Endothelial cell of umbilical vein (primary cell): Measurements from ENCODE around the gene KCNJ15. TPM values are rescaled to one million over a fixed set of nuclear protein-coding genes. Genes with fewer than 3 reads are reported as not detected.

Source experiments
- BruUV-seq: library from RNA; stranded (reverse); fragments of 400-500 nt; replicated peaks from 2 replicates; lab custom pipeline; 2021; lab: Mats Ljungman, UMichigan
- CTCF ChIA-PET: fragments of 300-600, 350-600 bp; sonication (Branson Sonifier 250); formaldehyde crosslinking; loops from one replicate; lab custom pipeline; 2021; ENCODE audit warnings: antibody characterized with exemption, inconsistent platforms; lab: Charles Lee
- POLR2A ChIA-PET: fragments of 300-600, 350-600 bp; sonication (Branson Sonifier 250); formaldehyde crosslinking; loops from one replicate; lab custom pipeline; 2021; ENCODE audit warnings: antibody characterized with exemption, inconsistent platforms; lab: Charles Lee
- DNase-seq: peaks from one replicate; pipeline ENCODE4 v3.0.0-alpha.2; 2011; ENCODE audit warnings: low read depth, low spot score
- FAIRE-seq: peaks from 2 replicates; lab custom pipeline; 2011; peaks lifted over from hg19 to GRCh38; lab: Jason Lieb, UNC
- H2AFZ ChIP-seq: 2 replicates; pipeline ENCODE4 v1.6.0; 2012; ENCODE audit warnings: low read depth, low read length, control low read depth, inconsistent platforms
- H3K27ac ChIP-seq: 2 replicates; pipeline ENCODE4 v1.5.1; 2011; ENCODE audit warnings: low read depth, mild to moderate bottlenecking, control low read depth, low read length, moderate library complexity; ENCODE audit not compliant: insufficient read depth
- H3K27me3 ChIP-seq, 2 experiments: 2 replicates each; pipeline versions ENCODE4 v1.6.0 to v1.6.1; 2011; ENCODE audit warnings: low read length in 2 of 2, mixed read lengths in 1 of 2; ENCODE audit not compliant: control insufficient read depth in 2 of 2, insufficient read depth in 2 of 2
- H3K36me3 ChIP-seq, 2 experiments: 2 replicates in 1 of 2; 3 replicates in 1 of 2; pipeline ENCODE4 v1.5.1; 2011; ENCODE audit warnings: low read length in 2 of 2, mild to moderate bottlenecking in 1 of 2, moderate library complexity in 1 of 2; ENCODE audit not compliant: control insufficient read depth in 2 of 2, insufficient read depth in 2 of 2; ENCODE audit errors: extremely low read depth in 1 of 2
- H3K4me1 ChIP-seq: 3 replicates; pipeline ENCODE4 v1.5.1; 2011; ENCODE audit warnings: mild to moderate bottlenecking, low read length; ENCODE audit not compliant: control insufficient read depth, insufficient read depth; ENCODE audit errors: extremely low read depth
- H3K4me2 ChIP-seq: 2 replicates; pipeline ENCODE4 v1.6.1; 2011; ENCODE audit warnings: low read length, control low read depth, mixed read lengths; ENCODE audit not compliant: insufficient read depth
- H3K4me3 ChIP-seq, 3 experiments: fragments of 200-600 bp in 1 of 3; sonication (generic), shearing (Covaris generic) in 1 of 3; replicated peaks in 1 of 3; 2 replicates each; pipeline ENCODE4 v1.5.1; 2011 to 2016; ENCODE audit warnings: control low read depth in 3 of 3, low read length in 3 of 3, mild to moderate bottlenecking in 2 of 3, inconsistent platforms in 1 of 3, low read depth in 1 of 3, moderate library complexity in 1 of 3; ENCODE audit not compliant: insufficient read depth in 1 of 3
- H3K79me2 ChIP-seq: 2 replicates; pipeline ENCODE4 v1.6.0; 2012; ENCODE audit warnings: low read length, inconsistent platforms; ENCODE audit not compliant: control insufficient read depth, insufficient read depth
- H3K9ac ChIP-seq: replicated peaks from 2 replicates; pipeline ENCODE3; 2011; ENCODE audit warnings: low read length, control low read depth; ENCODE audit not compliant: insufficient read depth; ENCODE audit errors: extremely low read depth
- H3K9me1 ChIP-seq: replicated peaks from 3 replicates; pipeline ENCODE4 v1.6.0; 2011; ENCODE audit warnings: mild to moderate bottlenecking, low read length; ENCODE audit not compliant: control insufficient read depth, insufficient read depth; ENCODE audit errors: extremely low read depth
- H3K9me3 ChIP-seq: replicated peaks from 2 replicates; pipeline ENCODE4 v1.5.1; 2012; ENCODE audit warnings: low read length, inconsistent platforms; ENCODE audit not compliant: control insufficient read depth, insufficient read depth
- H4K20me1 ChIP-seq: replicated peaks from 2 replicates; pipeline ENCODE3; 2011; ENCODE audit warnings: mild to moderate bottlenecking, low read length; ENCODE audit not compliant: control insufficient read depth, insufficient read depth; ENCODE audit errors: extremely low read depth
- CTCF ChIP-seq, 2 donors: IDR thresholded peaks; 1 replicate in 1 of 2; 2 replicates in 1 of 2; pipeline ENCODE4 v1.5.1; 2011; ENCODE audit warnings: low read length in 2 of 2, mild to moderate bottlenecking in 2 of 2, moderate library complexity in 2 of 2, control low read depth in 1 of 2, inconsistent platforms in 1 of 2, low read depth in 1 of 2; ENCODE audit not compliant: insufficient read depth in 1 of 2; ENCODE audit errors: extremely low read depth in 1 of 2
- FOS ChIP-seq: IDR thresholded peaks from 2 replicates; pipeline ENCODE4 v1.6.1; 2011; ENCODE audit warnings: mild to moderate bottlenecking, low read length, moderate library complexity, borderline replicate concordance; ENCODE audit not compliant: insufficient read depth
- GATA2 ChIP-seq: IDR thresholded peaks from 2 replicates; pipeline ENCODE4 v1.7.0; 2011; ENCODE audit warnings: low read depth, mild to moderate bottlenecking, moderate library complexity, mixed read lengths, low read length; ENCODE audit not compliant: insufficient read length, insufficient read depth
- JUN ChIP-seq: IDR thresholded peaks from 2 replicates; pipeline ENCODE4 v1.6.1; 2011; ENCODE audit warnings: borderline replicate concordance, low read depth; ENCODE audit not compliant: insufficient read length, insufficient read depth
- MAX ChIP-seq: IDR thresholded peaks from 2 replicates; pipeline ENCODE4 v1.6.1; 2011; ENCODE audit not compliant: insufficient read depth, insufficient read length
- MYC ChIP-seq: IDR thresholded peaks from one replicate; pipeline ENCODE4 v1.6.1; 2011; ENCODE audit warnings: mild to moderate bottlenecking, low read depth, low read length
- POLR2A ChIP-seq: IDR thresholded peaks from 2 replicates; pipeline ENCODE4 v1.6.1; 2012; ENCODE audit warnings: low read depth, mild to moderate bottlenecking, control low read depth, low read length
- dilution Hi-C: fragments of 300-500 bp; cut with MboI; formaldehyde crosslinking; loops from one replicate; pipeline ENCODE4 v1.15.0; 2019; ENCODE audit warnings: low sequenced_read_pairs; ENCODE audit not compliant: extremely low pct_ligation_motif_present
- intact Hi-C: fragments of 100-400 bp; cut with micrococcal nuclease; formaldehyde crosslinking; loops from one replicate; pipeline ENCODE4 v1.10.0; 2022
- polyA plus RNA-seq, 4 experiments: library from polyadenylated mRNA; depleted of rRNA in 3 of 4; stranded (reverse) in 3 of 4; unstranded in 1 of 4; fragments of >200 nt; gene quantifications; 2 replicates each; pipeline versions ENCODE4 v1.2.1 to v1.2.3, GENCODE V29; 2011 to 2012; ENCODE audit warnings: missing spikeins in 1 of 4
- total RNA-seq: library from RNA; stranded (reverse); gene quantifications from 2 replicates; pipeline ENCODE4 v1.2.3, GENCODE V29; 2021

The KCNJ15 gene
- total and polyA plus RNA-seq, 2 donors (not counting 3 experiments of a cell fraction or from before 2014, with no cell fraction given), result 1.4 to 1.5 TPM

DNA sequence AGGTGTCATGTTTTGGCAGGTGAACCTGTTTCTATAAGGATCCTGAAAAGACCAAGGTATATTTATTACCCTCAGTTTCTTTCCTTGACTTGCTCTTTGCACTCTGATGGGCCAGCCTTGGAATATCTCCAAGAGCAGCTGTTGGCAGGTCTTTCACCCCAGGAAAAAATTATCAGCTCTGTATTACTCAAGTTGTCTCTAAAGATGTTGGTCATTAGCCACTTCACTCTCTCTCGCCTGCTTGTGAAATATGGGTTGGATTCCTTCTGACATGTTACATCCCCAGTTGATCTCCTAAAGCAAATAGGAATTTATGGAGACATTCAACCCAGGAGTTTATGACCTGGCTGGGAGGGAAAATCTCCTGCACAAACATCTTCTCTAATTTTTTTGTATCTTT lies 85.9 kb downstream of the KCNJ15 start:
- POLR2A ChIA-PET, result no interaction called here
- intact Hi-C loops, result no loop called here
- no peak for DNase-seq

More for the DNA sequence above, 85.9 kb downstream of the KCNJ15 start:
- Histone ChIP-seq H3K79me2 (no peaks in the 10 kb centered on the region), H3K4me2 (no peak overlapping the region), H3K27me3 (no peaks in the 10 kb centered on the region), H2AFZ (no peak overlapping the region), H3K9me1 (no peaks in the 10 kb centered on the region), H3K27ac (no peak overlapping the region), H3K36me3 (no peaks in the 10 kb centered on the region), H3K9ac (no peak overlapping the region), H4K20me1 (no peaks in the 10 kb centered on the region), H3K4me3 (no peak overlapping the region), H3K9me3 (no peaks in the 10 kb centered on the region), H3K4me1 (peaks cover 15% of the 10 kb centered on the region)
- dilution Hi-C loops, result no loop called here
- no TSS peak for BruUV-seq
- no peak for TF ChIP-seq GATA2
- no peak for TF ChIP-seq POLR2A
- TF ChIP-seq CTCF (IDR thresholded peaks at IDR 0.05; ENCODE audit: extremely low read depth in 1 of 2, insufficient read depth in 1 of 2, low read depth in 1 of 2, low read length in 2 of 2), result no peak
- TF ChIP-seq MYC, result no peak
- no peak for TF ChIP-seq MAX
- TF ChIP-seq JUN, result no peak
- no peak for TF ChIP-seq FOS
- CTCF ChIA-PET, result interaction anchor here (1.2 to 2.2 kb wide), 6 partner anchors 10 to 642 kb away, joined by 3 to 26 read pairs (median 4); no protein-coding TSS in a partner anchor
- peak; percentile 33 for FAIRE-seq
